ENCODE measurements around the gene KSR1. TPM values are rescaled to one million over a fixed set of nuclear protein-coding genes. Genes with fewer than 3 reads are reported as not detected.

The KSR1 gene
- total RNA-seq, 2 donors from 2014 or later, result 33.7 to 46.3 TPM

GRCh38 chr17:27657620-27658019, 201.4 kb downstream of the KSR1 start:
- Histone ChIP-seq H3K9ac (ENCODE audit: extremely low read depth, low read length, poor library complexity, severe bottlenecking) (no peak overlapping the region), H3K27me3 (ENCODE audit: control insufficient read depth, insufficient read depth, low read length, poor library complexity, severe bottlenecking) (no peaks in the 10 kb centered on the region), H3K4me1 (ENCODE audit: control insufficient read depth, insufficient read depth, low read length) (no peaks in the 10 kb centered on the region), H3K9me3 (ENCODE audit: control insufficient read depth, low read length) (no peaks in the 10 kb centered on the region), H3K4me3 (ENCODE audit: low read length) (no peak overlapping the region), H3K36me3 (ENCODE audit: control insufficient read depth, insufficient read depth, low read length) (no peaks in the 10 kb centered on the region), H3K27ac (ENCODE audit: low read depth, low read length) (no peak overlapping the region)
- Mint-ChIP-seq H3K27ac (no peak overlapping the region), H3K4me3 (no peak overlapping the region), H3K9me3 (no peaks in the 10 kb centered on the region), H3K27me3 (ENCODE audit: insufficient read depth) (no peaks in the 10 kb centered on the region), H3K36me3 (ENCODE audit: low read depth) (no peaks in the 10 kb centered on the region), H3K4me1 (peaks cover 1% of the 10 kb centered on the region)
- 56 to 63% methylated on average over 4 to 5 of the region's 5 CpGs for WGBS, 2 experiments (ENCODE audit: insufficient coverage in 1 of 2, insufficient read length in 1 of 2)
- DNase-seq, result peak; percentile 90
- TF ChIP-seq, protein P1, sequence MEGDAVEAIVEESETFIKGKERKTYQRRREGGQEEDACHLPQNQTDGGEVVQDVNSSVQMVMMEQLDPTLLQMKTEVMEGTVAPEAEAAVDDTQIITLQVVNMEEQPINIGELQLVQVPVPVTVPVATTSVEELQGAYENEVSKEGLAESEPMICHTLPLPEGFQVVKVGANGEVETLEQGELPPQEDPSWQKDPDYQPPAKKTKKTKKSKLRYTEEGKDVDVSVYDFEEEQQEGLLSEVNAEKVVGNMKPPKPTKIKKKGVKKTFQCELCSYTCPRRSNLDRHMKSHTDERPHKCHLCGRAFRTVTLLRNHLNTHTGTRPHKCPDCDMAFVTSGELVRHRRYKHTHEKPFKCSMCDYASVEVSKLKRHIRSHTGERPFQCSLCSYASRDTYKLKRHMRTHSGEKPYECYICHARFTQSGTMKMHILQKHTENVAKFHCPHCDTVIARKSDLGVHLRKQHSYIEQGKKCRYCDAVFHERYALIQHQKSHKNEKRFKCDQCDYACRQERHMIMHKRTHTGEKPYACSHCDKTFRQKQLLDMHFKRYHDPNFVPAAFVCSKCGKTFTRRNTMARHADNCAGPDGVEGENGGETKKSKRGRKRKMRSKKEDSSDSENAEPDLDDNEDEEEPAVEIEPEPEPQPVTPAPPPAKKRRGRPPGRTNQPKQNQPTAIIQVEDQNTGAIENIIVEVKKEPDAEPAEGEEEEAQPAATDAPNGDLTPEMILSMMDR (conservative IDR thresholded peaks at IDR 0.05), result no peak

- no peak overlapping the region for H3K27ac Mint-ChIP-seq
- WGBS, 2 experiments (ENCODE audit: insufficient coverage in 1 of 2, insufficient read length in 1 of 2), result 87% methylated on average over 3 to 6 of the region's 6 CpGs
These were observed 203.4 kb downstream of the KSR1 start for GRCh38 chr17:27659683-27660082.

DNA sequence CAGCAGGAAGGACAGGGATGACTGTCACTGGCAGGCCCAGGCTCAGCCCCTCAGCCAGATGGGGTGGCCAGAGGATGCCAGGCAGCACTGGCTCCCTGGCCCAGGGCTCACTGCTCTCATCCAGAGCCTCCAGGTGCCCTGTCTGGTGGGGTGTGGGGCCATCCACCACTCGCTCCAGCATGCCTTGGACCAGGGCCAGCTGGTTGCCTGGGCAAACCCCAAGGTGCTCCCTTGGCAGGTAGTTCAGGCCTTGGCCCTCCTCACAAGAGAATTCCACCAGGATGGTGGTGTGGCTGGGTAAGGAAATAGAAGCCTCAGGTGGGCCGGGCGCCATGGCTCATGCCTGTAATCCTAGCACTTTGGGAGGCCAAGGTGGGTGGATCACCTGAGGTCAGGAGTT, 204.2 kb downstream of the KSR1 start:
- Mint-ChIP-seq H3K9me3 (no peaks in the 10 kb centered on the region), H3K27me3 (ENCODE audit: insufficient read depth) (no peaks in the 10 kb centered on the region), H3K36me3 (ENCODE audit: low read depth) (no peaks in the 10 kb centered on the region), H3K4me3 (no peak overlapping the region), H3K4me1 (no peaks in the 10 kb centered on the region), H3K27ac (no peak overlapping the region)
- Histone ChIP-seq H3K27me3 (ENCODE audit: control insufficient read depth, insufficient read depth, low read length, poor library complexity, severe bottlenecking) (no peaks in the 10 kb centered on the region), H3K36me3 (ENCODE audit: control insufficient read depth, insufficient read depth, low read length) (no peaks in the 10 kb centered on the region), H3K4me3 (ENCODE audit: low read length) (no peak overlapping the region), H3K4me1 (ENCODE audit: control insufficient read depth, insufficient read depth, low read length) (no peaks in the 10 kb centered on the region), H3K27ac (ENCODE audit: low read depth, low read length) (no peak overlapping the region), H3K9ac (ENCODE audit: extremely low read depth, low read length, poor library complexity, severe bottlenecking) (no peak overlapping the region), H3K9me3 (ENCODE audit: control insufficient read depth, low read length) (no peaks in the 10 kb centered on the region)
- WGBS, 2 experiments (ENCODE audit: insufficient coverage in 1 of 2, insufficient read length in 1 of 2), result 50 to 78% methylated on average over 2 to 3 of the region's 3 CpGs
- TF ChIP-seq, protein P1 (conservative IDR thresholded peaks at IDR 0.05), result no peak
- DNase-seq, result no peak

More at GRCh38 chr17:27659683-27660082, 203.4 kb downstream of the KSR1 start:
- H3K36me3 Mint-ChIP-seq (ENCODE audit: low read depth), result no peaks in the 10 kb centered on the region
- no peaks in the 10 kb centered on the region for H3K4me1 Mint-ChIP-seq
- Histone ChIP-seq H3K4me1 (ENCODE audit: control insufficient read depth, insufficient read depth, low read length) (no peaks in the 10 kb centered on the region), H3K9me3 (ENCODE audit: control insufficient read depth, low read length) (no peaks in the 10 kb centered on the region), H3K4me3 (ENCODE audit: low read length) (no peak overlapping the region), H3K27me3 (ENCODE audit: control insufficient read depth, insufficient read depth, low read length, poor library complexity, severe bottlenecking) (no peaks in the 10 kb centered on the region), H3K36me3 (ENCODE audit: control insufficient read depth, insufficient read depth, low read length) (no peaks in the 10 kb centered on the region), H3K27ac (ENCODE audit: low read depth, low read length) (no peak overlapping the region), H3K9ac (ENCODE audit: extremely low read depth, low read length, poor library complexity, severe bottlenecking) (no peak overlapping the region)
- no peak overlapping the region for H3K4me3 Mint-ChIP-seq
- TF ChIP-seq, protein P1 (conservative IDR thresholded peaks at IDR 0.05), result no peak
- H3K9me3 Mint-ChIP-seq, result no peaks in the 10 kb centered on the region
- no peaks in the 10 kb centered on the region for H3K27me3 Mint-ChIP-seq (ENCODE audit: insufficient read depth)
- DNase-seq, result no peak
